CD4-positive, alpha-beta T cell (primary cell): ENCODE results near the gene FXR1. TPM values are rescaled to one million over a fixed set of nuclear protein-coding genes. Genes with fewer than 3 reads are reported as not detected.
A peak's percentile ranks its signal among the peaks of the same experiment; 100 is the strongest.
"Not testable (repeated sequence)": the region's sequence is repeated elsewhere in the genome, so short reads cannot be mapped to it uniquely, and the experiment has no call there.

Source experiments
- ATAC-seq: fragments of 200-7000 bp; cut with Tn5 transposase; one replicate; pipeline ENCODE4 v1.10.0; 2022; ENCODE audit warnings: mild to moderate bottlenecking; ENCODE audit not compliant: poor library complexity
- CTCF ChIA-PET: fragments of 350-600 bp; sonication (Branson Sonifier 250); formaldehyde crosslinking; loops from one replicate; lab custom pipeline; 2021; ENCODE audit warnings: antibody characterized with exemption, inconsistent platforms; lab: Charles Lee
- POLR2A ChIA-PET: fragments of 350-600 bp; sonication (Branson Sonifier 250); formaldehyde crosslinking; loops from one replicate; lab custom pipeline; 2021; ENCODE audit warnings: antibody characterized with exemption, inconsistent platforms; lab: Charles Lee
- DNase-seq, 14 experiments: peaks; one replicate each; pipeline ENCODE4 v3.0.0-alpha.2; 2013 to 2020; ENCODE audit warnings: mixed read lengths in 2 of 14
- H3K27ac ChIP-seq, 2 donors: one replicate each; pipeline versions ENCODE4 v1.5.1 to v1.7.0; 2013; ENCODE audit warnings: low read length in 2 of 2, low read depth in 1 of 2, mild to moderate bottlenecking in 1 of 2
- H3K27me3 ChIP-seq, 2 experiments: 1 replicate in 1 of 2; 2 replicates in 1 of 2; pipeline versions ENCODE4 v1.6.1 to v1.7.0; 2013; ENCODE audit warnings: low read length in 2 of 2, control low read depth in 1 of 2, mild to moderate bottlenecking in 1 of 2, moderate library complexity in 1 of 2; ENCODE audit not compliant: insufficient read depth in 2 of 2, control insufficient read depth in 1 of 2
- H3K36me3 ChIP-seq: one replicate; pipeline ENCODE4 v1.6.1; 2013; ENCODE audit warnings: low read length, control low read depth; ENCODE audit not compliant: insufficient read depth
- H3K4me1 ChIP-seq: one replicate; pipeline ENCODE4 v1.6.1; 2013; ENCODE audit warnings: low read length, control low read depth; ENCODE audit not compliant: insufficient read depth
- H3K4me3 ChIP-seq: one replicate; pipeline ENCODE4 v1.5.1; 2013; ENCODE audit warnings: mild to moderate bottlenecking, low read length, moderate library complexity
- H3K9me3 ChIP-seq, 2 experiments: 1 replicate in 1 of 2; 2 replicates in 1 of 2; pipeline versions ENCODE4 v1.6.1 to v1.7.0; 2013; ENCODE audit warnings: low read length in 2 of 2, mild to moderate bottlenecking in 2 of 2, control low read depth in 1 of 2, moderate library complexity in 1 of 2; ENCODE audit not compliant: control insufficient read depth in 1 of 2, insufficient read depth in 1 of 2
- H3K27ac Mint-ChIP-seq: one replicate; pipeline ENCODE4 v1.8.0; 2020; ENCODE audit warnings: mixed read lengths
- H3K27me3 Mint-ChIP-seq: one replicate; pipeline ENCODE4 v1.8.0; 2021; ENCODE audit warnings: mixed read lengths
- H3K36me3 Mint-ChIP-seq: one replicate; pipeline ENCODE4 v1.8.0; 2021; ENCODE audit warnings: low read depth, mixed read lengths
- H3K4me1 Mint-ChIP-seq: one replicate; pipeline ENCODE4 v1.8.0; 2021; ENCODE audit warnings: low read depth, mixed read lengths
- H3K4me3 Mint-ChIP-seq: one replicate; pipeline ENCODE4 v1.8.0; 2020; ENCODE audit warnings: mild to moderate bottlenecking, mixed read lengths
- H3K9me3 Mint-ChIP-seq: one replicate; pipeline ENCODE4 v1.8.0; 2020; ENCODE audit warnings: mixed read lengths
- CTCF ChIP-seq: fragments of 200-600 bp; IDR thresholded peaks from one replicate; pipeline ENCODE4 v1.8.0; 2022; ENCODE audit warnings: antibody characterized with exemption, mild to moderate bottlenecking
- intact Hi-C, 2 experiments: fragments of 100-400 bp; cut with DNase I in 1 of 2; cut with micrococcal nuclease in 1 of 2; formaldehyde crosslinking; loops; one replicate each; pipeline versions ENCODE4 v1.15.1 to v1.9.0; 2023 to 2025; cut with DNase I, micrococcal nuclease
- total RNA-seq, 174 experiments: library from RNA in 2 of 174; stranded (reverse) in 2 of 174; gene quantifications; one replicate each; pipeline ENCODE4 v1.2.3 and lab custom pipeline; 2021 to 2026

FXR1 gene
- total RNA-seq, 2 experiments from 2014 or later: 172 to 174 TPM

DNA sequence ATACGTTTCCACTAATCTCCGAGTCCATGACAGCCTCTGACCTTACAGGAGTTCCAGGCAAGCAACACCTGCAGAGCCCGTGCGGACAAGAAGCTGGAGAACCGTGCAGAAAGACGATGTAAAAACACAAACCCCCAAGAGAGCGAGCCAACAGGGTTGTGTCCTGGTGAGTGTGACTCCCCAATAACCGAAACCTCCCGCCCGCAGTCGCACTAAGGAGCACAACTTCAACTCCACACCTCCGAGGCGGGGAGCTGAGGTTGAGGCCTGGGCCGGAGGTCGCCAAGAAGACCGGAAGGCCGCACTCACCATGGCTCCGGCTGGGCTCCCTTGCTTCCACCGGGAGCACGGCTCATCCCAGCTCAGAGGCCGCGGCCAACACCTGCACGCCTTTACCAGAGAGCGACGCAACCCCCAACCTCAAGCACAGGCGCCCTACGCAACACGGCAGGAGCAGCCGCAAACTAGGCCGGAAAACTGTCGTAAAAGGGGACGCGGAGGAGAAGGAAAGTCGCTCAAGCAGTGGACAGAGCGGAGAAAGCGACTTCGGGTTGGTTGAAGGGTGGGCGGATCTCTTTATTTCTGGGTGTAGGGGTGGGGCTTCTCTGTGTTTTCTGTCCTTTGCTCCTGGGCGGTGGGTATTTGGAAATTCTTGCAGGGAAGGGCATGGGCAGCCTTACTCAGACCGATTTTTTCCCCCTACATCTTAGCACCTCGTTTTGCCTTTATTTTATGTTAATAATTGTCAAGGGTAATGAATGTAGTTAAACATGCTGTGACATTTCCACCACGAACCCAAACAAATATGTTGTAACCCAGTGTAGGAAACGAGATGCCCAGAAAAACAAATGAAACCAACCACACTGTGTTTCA is 77.1 kb downstream of the FXR1 start, which contains the start of gene DNAJC19:
TSS of gene DNAJC19 (minus strand) at position 446 of the 873 bp plus-strand sequence. CDS start at position 312, 134 bp downstream.
- peak; percentile 96 for ATAC-seq
- intact Hi-C loops: loop anchor here (2.0 to 10.0 kb wide), 5 partner anchors 77 to 1985 kb away; partner anchors contain the start of genes FXR1 (in 2 of the 2), ATP11B (in 1 of the 2) and TTC14 (in 1 of the 2)

DNA sequence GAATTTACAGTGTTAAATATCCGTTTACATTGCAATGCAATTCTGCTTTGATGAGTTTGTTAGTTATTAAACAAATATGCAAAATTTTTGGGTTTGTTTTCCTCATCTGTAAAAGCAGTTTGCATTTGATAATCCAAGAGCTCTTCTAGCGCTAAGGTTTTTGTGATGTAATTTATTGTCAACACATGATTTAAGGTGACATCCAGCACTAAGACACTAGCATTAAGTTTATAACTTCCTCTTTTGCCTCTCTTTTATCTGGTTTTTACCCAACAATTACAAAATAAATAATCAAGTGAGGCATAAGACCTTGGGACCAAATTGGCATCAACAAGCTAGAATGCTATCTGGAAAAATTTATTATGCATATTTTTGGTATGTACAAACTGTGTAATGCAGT is 78.0 kb downstream of the FXR1 start:
- peak overlapping the region in 1 of 2 donors; percentile 63 for H3K27ac ChIP-seq
- peak overlapping the region; percentile 94 for H3K27ac Mint-ChIP-seq
- DNase-seq (no peak), ATAC-seq (no peak)
- peaks cover 47% of the 10 kb centered on the region for H3K4me1 Mint-ChIP-seq
- H3K36me3 ChIP-seq: peaks cover 20% of the 10 kb centered on the region
- H3K9me3 ChIP-seq: no peaks in the 10 kb centered on the region
- TF ChIP-seq CTCF: no peak
- intact Hi-C loops: loop anchor here in 1 of 2 experiments (2.0 to 10.0 kb wide), 2 partner anchors 78 to 1984 kb away; partner anchors contain the start of gene FXR1
- peaks cover 8% of the 10 kb centered on the region for H3K4me1 ChIP-seq
- ChIA-PET CTCF (no interaction called here), POLR2A (interaction anchor here (2.7 to 3.3 kb wide), 2 partner anchors 79 to 389 kb away, joined by 14 to 41 read pairs; partner anchors contain the start of genes FXR1 and TTC14)
- H3K4me3 ChIP-seq: peak overlapping the region; percentile 85
- H3K36me3 Mint-ChIP-seq: peaks cover 42% of the 10 kb centered on the region
- H3K4me3 Mint-ChIP-seq: peak overlapping the region; percentile 99
- H3K27me3 ChIP-seq: no peaks in the 10 kb centered on the region
- no peaks in the 10 kb centered on the region for H3K9me3 Mint-ChIP-seq
- peaks cover 12% of the 10 kb centered on the region for H3K27me3 Mint-ChIP-seq

More for the DNA sequence above, 77.1 kb downstream of the FXR1 start, which contains the start of gene DNAJC19:
- peaks cover 23% of the 10 kb centered on the region for H3K36me3 ChIP-seq
- peak within 1 kb of the TSS; percentile 65 to 66 for H3K27ac ChIP-seq
- peak; percentile 82 to 97 (median 85) for DNase-seq
- Mint-ChIP-seq H3K27ac (peak within 1 kb of the TSS; percentile 94), H3K4me1 (peaks cover 50% of the 10 kb centered on the region), H3K9me3 (no peaks in the 10 kb centered on the region), H3K4me3 (peak within 1 kb of the TSS; percentile 99), H3K27me3 (peaks cover 5% of the 10 kb centered on the region), H3K36me3 (peaks cover 52% of the 10 kb centered on the region)
- peaks cover 8% of the 10 kb centered on the region for H3K4me1 ChIP-seq
- no peak for TF ChIP-seq CTCF
- peak within 1 kb of the TSS; percentile 85 for H3K4me3 ChIP-seq
- no peaks in the 10 kb centered on the region for H3K9me3 ChIP-seq
- POLR2A ChIA-PET: interaction anchor here (0.8 to 3.3 kb wide), 10 partner anchors 9 to 388 kb away, joined by 3 to 41 read pairs (median 5); partner anchors contain the start of genes FXR1 and TTC14
- H3K27me3 ChIP-seq: no peaks in the 10 kb centered on the region
- CTCF ChIA-PET: no interaction called here

- POLR2A ChIA-PET: no interaction called here
- no peak for TF ChIP-seq CTCF
- H3K27me3 Mint-ChIP-seq: peaks cover 17% of the 10 kb centered on the region
Measured at GRCh38 chr3:180996415-180996932, 84.0 kb downstream of the FXR1 start.

DNA sequence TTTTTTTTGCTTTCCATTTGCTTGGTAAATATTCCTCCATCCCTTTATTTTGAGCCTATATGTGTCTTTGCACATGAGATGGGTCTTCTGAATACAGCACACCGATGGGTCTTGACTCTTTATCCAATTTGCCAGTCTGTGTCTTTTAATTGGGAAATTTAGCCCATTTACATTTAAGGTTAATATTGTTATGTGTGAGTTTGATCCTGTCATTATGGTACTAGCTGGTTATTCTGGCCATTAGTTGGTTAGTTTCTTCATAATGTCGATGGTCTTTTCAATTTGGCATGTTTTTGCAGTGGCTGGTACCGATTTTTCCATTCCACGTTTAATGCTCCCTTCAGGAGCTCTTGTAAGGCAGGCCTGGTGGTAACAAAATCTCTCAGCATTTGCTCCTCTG is 89.9 kb downstream of the FXR1 start:
- H3K27ac ChIP-seq, H3K4me3 ChIP-seq, H3K4me3 Mint-ChIP-seq, H3K4me1 ChIP-seq, H3K4me1 Mint-ChIP-seq, H3K9me3 ChIP-seq, intact Hi-C loops, H3K36me3 ChIP-seq, POLR2A ChIA-PET, CTCF ChIA-PET, DNase-seq, H3K27me3 ChIP-seq, H3K27ac Mint-ChIP-seq, ATAC-seq: not testable (repeated sequence)
- Mint-ChIP-seq H3K9me3 (peaks cover 19% of the 10 kb centered on the region), H3K27me3 (peaks cover 12% of the 10 kb centered on the region), H3K36me3 (peaks cover 23% of the 10 kb centered on the region)

More at GRCh38 chr3:180996415-180996932, 84.0 kb downstream of the FXR1 start:
- Mint-ChIP-seq H3K4me3 (no peak overlapping the region), H3K9me3 (peaks cover 12% of the 10 kb centered on the region), H3K36me3 (peaks cover 10% of the 10 kb centered on the region), H3K27ac (no peak overlapping the region), H3K4me1 (peaks cover 1% of the 10 kb centered on the region)
- no peak overlapping the region for H3K4me3 ChIP-seq
- no peak for DNase-seq
- H3K9me3 ChIP-seq: peaks cover 0 to 2% of the 10 kb centered on the region in 2 experiments
- intact Hi-C loops: loop anchor here in 1 of 2 experiments (10.0 kb wide), 1 partner anchor 1978 kb away; no protein-coding TSS in a partner anchor
- no peak overlapping the region for H3K27ac ChIP-seq
- ATAC-seq: no peak
- H3K36me3 ChIP-seq: no peaks in the 10 kb centered on the region
- H3K27me3 ChIP-seq: no peaks in the 10 kb centered on the region
- no peaks in the 10 kb centered on the region for H3K4me1 ChIP-seq
- CTCF ChIA-PET: no interaction called here
